ENCODE data around the gene ALDH2.

DNA sequence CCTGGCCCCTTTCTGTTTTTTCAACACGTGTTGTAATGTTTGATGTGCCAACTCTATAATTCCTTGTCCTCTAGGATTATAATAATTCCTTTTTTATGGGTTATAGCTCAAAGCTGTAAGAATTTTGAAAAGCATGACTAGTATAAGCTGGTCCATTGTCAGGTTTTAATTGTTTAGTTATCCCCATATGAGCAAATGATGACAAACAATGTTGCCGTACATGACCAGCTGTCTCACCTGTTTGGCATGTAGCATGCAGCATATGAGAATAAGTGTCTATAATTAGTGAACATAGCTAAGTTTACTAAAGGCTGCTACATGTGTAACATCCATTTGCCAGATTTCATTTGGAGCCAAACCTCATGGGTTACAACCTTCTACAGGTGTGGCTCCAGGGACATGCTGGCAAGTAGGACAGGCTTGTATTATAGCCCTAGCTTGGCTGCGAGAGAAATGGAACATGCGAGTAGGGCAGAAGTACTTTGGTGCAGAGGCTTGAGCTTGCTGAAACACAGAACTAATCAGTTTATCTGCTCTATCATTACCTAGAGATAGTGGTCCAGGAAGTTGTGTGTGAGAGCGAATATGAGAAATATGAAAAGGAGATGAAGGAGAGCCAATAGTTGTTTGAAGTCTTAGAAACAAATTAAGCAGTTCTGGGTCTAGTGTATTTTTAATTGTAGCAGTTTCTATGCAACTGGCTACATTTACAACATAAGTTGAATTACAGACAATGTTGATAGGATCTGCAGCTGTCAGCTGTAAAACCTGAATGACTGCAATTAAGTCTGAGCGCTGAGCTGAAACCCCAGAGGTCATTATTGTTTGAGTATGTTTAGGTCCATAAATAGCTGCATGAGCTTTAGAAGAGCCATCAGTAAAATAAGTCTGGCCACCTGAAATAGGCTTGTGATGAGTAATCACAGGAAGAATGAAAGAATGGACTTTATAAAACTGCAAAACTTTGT is 52.7 kb downstream of the ALDH2 start:
- TF ChIP-seq, protein P1, sequence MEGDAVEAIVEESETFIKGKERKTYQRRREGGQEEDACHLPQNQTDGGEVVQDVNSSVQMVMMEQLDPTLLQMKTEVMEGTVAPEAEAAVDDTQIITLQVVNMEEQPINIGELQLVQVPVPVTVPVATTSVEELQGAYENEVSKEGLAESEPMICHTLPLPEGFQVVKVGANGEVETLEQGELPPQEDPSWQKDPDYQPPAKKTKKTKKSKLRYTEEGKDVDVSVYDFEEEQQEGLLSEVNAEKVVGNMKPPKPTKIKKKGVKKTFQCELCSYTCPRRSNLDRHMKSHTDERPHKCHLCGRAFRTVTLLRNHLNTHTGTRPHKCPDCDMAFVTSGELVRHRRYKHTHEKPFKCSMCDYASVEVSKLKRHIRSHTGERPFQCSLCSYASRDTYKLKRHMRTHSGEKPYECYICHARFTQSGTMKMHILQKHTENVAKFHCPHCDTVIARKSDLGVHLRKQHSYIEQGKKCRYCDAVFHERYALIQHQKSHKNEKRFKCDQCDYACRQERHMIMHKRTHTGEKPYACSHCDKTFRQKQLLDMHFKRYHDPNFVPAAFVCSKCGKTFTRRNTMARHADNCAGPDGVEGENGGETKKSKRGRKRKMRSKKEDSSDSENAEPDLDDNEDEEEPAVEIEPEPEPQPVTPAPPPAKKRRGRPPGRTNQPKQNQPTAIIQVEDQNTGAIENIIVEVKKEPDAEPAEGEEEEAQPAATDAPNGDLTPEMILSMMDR (IDR thresholded peaks at IDR 0.05; ENCODE audit: insufficient read depth, low read length, poor library complexity, severe bottlenecking), result no peak
- TF ChIP-seq EZH2phosphoT487 (conservative IDR thresholded peaks at IDR 0.05; ENCODE audit: low read length), result no peak

All from SU-DHL-6 (cell line).